ENCODE results near the gene IMMP2L.

Gene IMMP2L

GRCh38 chr7:111049971-111050680 lies 512.2 kb downstream of the IMMP2L start:
- no peak for TF ChIP-seq POLR2AphosphoS5 (IDR thresholded peaks at IDR 0.05; ENCODE audit: low read depth, low read length)
- no peak for TF ChIP-seq FOXP2 (optimal IDR thresholded peaks at IDR 0.05; ENCODE audit: borderline replicate concordance, extremely low read depth, extremely low read length, insufficient read depth)
- no peak for TF ChIP-seq TAF1 (IDR thresholded peaks at IDR 0.05; ENCODE audit: borderline replicate concordance, insufficient read depth, low read length)
- TF ChIP-seq SIN3A (IDR thresholded peaks at IDR 0.05; ENCODE audit: borderline replicate concordance, insufficient read depth, low read length) = no peak
- no peak for TF ChIP-seq REST (IDR thresholded peaks at IDR 0.05; ENCODE audit: insufficient read depth in 1 of 2, low read depth in 2 of 2, low read length in 2 of 2)

DNA sequence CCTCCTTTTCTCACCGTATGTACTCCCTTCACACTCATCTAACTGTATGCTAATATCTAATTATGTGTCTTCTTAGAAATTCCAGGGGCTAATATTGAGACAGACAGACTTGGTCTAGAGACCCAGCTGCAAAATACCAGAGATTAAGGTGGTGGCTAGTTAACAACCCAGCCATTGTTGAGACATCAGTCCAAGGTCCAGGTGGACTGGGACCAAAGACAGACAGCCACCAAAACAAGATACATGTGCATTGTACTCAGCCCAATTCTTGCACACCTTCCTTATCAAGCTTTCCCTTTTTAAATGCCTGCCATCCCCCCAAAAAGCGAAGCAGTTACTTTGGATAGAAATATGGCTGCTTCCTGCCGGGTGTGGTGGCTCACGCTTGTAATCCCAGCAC lies 514.7 kb downstream of the IMMP2L start:
- no peak for TF ChIP-seq TAF1 (IDR thresholded peaks at IDR 0.05; ENCODE audit: borderline replicate concordance, insufficient read depth, low read length)
- no peak for TF ChIP-seq FOXP2 (optimal IDR thresholded peaks at IDR 0.05; ENCODE audit: borderline replicate concordance, extremely low read depth, extremely low read length, insufficient read depth)
- no peak for TF ChIP-seq SIN3A (IDR thresholded peaks at IDR 0.05; ENCODE audit: borderline replicate concordance, insufficient read depth, low read length)
- TF ChIP-seq REST (IDR thresholded peaks at IDR 0.05; ENCODE audit: insufficient read depth in 1 of 2, low read depth in 2 of 2, low read length in 2 of 2) = no peak
- TF ChIP-seq POLR2AphosphoS5 (IDR thresholded peaks at IDR 0.05; ENCODE audit: low read depth, low read length) = no peak

DNA sequence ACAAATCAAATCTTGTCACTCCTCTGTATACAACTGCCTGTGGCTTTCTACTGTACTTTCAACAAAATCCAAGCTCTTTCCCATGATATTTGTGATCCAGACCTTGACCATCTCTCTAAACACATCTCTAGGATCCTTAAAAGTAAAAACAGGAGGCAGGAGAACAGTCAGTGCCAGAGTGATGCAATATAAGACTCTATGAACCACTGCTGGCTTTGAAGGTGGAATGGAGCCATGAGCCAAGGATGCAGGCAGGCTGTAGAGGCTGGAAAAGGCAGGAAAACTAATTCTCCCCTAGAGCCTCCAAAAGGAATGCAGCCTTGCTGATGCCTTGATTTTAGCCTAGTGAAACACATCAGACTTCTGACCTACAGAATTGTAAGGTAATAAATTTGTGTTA lies 516.8 kb downstream of the IMMP2L start:
- TF ChIP-seq POLR2AphosphoS5 (IDR thresholded peaks at IDR 0.05; ENCODE audit: low read depth, low read length) (no peak), SIN3A (IDR thresholded peaks at IDR 0.05; ENCODE audit: borderline replicate concordance, insufficient read depth, low read length) (no peak)

GRCh38 chr7:111043561-111043960 lies 518.7 kb downstream of the IMMP2L start:
- TF ChIP-seq TAF1 (IDR thresholded peaks at IDR 0.05; ENCODE audit: borderline replicate concordance, insufficient read depth, low read length) (no peak), FOXP2 (optimal IDR thresholded peaks at IDR 0.05; ENCODE audit: borderline replicate concordance, extremely low read depth, extremely low read length, insufficient read depth) (no peak), POLR2AphosphoS5 (IDR thresholded peaks at IDR 0.05; ENCODE audit: low read depth, low read length) (no peak), REST (IDR thresholded peaks at IDR 0.05; ENCODE audit: insufficient read depth in 1 of 2, low read depth in 2 of 2, low read length in 2 of 2) (no peak), SIN3A (IDR thresholded peaks at IDR 0.05; ENCODE audit: borderline replicate concordance, insufficient read depth, low read length) (no peak)

GRCh38 chr7:111042842-111043241 lies 519.5 kb downstream of the IMMP2L start:
- TF ChIP-seq SIN3A (IDR thresholded peaks at IDR 0.05; ENCODE audit: borderline replicate concordance, insufficient read depth, low read length) = no peak
- TF ChIP-seq TAF1 (IDR thresholded peaks at IDR 0.05; ENCODE audit: borderline replicate concordance, insufficient read depth, low read length) = no peak
- TF ChIP-seq POLR2AphosphoS5 (IDR thresholded peaks at IDR 0.05; ENCODE audit: low read depth, low read length) = no peak

- TF ChIP-seq REST (IDR thresholded peaks at IDR 0.05; ENCODE audit: insufficient read depth in 1 of 2, low read depth in 2 of 2, low read length in 2 of 2) = no peak
- no peak for TF ChIP-seq TAF1 (IDR thresholded peaks at IDR 0.05; ENCODE audit: borderline replicate concordance, insufficient read depth, low read length)
- TF ChIP-seq POLR2AphosphoS5 (IDR thresholded peaks at IDR 0.05; ENCODE audit: low read depth, low read length) = no peak
- TF ChIP-seq FOXP2 (optimal IDR thresholded peaks at IDR 0.05; ENCODE audit: borderline replicate concordance, extremely low read depth, extremely low read length, insufficient read depth) = no peak
- no peak for TF ChIP-seq SIN3A (IDR thresholded peaks at IDR 0.05; ENCODE audit: borderline replicate concordance, insufficient read depth, low read length)
Measured at GRCh38 chr7:111041577-111041976, 520.7 kb downstream of the IMMP2L start.
